ENCODE results near the gene COPG1.

DNA sequence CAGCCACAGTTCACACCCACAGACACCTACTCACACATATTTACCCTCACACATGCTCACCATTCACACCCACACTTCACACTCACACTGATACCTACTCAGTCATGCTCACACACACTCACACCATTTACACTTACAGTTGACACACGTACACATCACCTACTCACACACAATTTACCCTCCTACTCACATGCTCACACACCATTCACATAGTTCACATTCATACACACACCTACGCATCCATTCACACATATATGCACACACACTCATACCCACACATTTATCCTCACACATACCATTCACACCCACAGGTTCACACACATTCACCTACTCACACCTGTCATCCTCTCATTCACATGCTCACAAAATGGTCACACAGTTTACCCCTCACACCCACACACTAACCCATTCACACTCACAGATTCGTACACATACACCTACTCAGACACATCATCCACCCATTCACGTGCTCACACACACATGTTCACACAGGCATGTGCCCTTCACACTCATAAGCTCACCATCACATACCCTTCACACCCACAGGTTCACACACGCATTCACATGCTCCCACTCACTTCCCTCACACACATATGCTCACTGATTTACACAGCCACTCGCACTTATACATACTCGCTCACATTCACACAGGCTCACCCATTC lies 71.5 kb downstream of the COPG1 start:
- TF ChIP-seq, protein P1, sequence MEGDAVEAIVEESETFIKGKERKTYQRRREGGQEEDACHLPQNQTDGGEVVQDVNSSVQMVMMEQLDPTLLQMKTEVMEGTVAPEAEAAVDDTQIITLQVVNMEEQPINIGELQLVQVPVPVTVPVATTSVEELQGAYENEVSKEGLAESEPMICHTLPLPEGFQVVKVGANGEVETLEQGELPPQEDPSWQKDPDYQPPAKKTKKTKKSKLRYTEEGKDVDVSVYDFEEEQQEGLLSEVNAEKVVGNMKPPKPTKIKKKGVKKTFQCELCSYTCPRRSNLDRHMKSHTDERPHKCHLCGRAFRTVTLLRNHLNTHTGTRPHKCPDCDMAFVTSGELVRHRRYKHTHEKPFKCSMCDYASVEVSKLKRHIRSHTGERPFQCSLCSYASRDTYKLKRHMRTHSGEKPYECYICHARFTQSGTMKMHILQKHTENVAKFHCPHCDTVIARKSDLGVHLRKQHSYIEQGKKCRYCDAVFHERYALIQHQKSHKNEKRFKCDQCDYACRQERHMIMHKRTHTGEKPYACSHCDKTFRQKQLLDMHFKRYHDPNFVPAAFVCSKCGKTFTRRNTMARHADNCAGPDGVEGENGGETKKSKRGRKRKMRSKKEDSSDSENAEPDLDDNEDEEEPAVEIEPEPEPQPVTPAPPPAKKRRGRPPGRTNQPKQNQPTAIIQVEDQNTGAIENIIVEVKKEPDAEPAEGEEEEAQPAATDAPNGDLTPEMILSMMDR (IDR thresholded peaks at IDR 0.05), result no peak
- no peak for TF ChIP-seq POLR2A (IDR thresholded peaks at IDR 0.05)

Data from uterus (tissue), 2 donors.